ENCODE data around the gene EPHB3.

EPHB3 gene

GRCh38 chr3:184564685-184565385, 3.2 kb downstream of the EPHB3 start:
- no peak overlapping the region for H3K4me3 Mint-ChIP-seq
- ATAC-seq (replicated peaks): no peak
- H3K4me1 Mint-ChIP-seq: peaks cover 14 to 29% of the 10 kb centered on the region in 2 donors
- H3K9me3 Mint-ChIP-seq: no peaks in the 10 kb centered on the region
- H3K27ac Mint-ChIP-seq: no peak overlapping the region
- H3K36me3 Mint-ChIP-seq: no peaks in the 10 kb centered on the region
- H3K27me3 Mint-ChIP-seq: peaks cover 51 to 61% of the 10 kb centered on the region in 2 donors
- no peak for DNase-seq

- H3K36me3 Mint-ChIP-seq: no peaks in the 10 kb centered on the region
- H3K4me3 Mint-ChIP-seq: no peak overlapping the region
- DNase-seq (no peak), ATAC-seq (replicated peaks) (no peak)
- no peaks in the 10 kb centered on the region for H3K9me3 Mint-ChIP-seq
- peaks cover 11 to 27% of the 10 kb centered on the region in 2 donors for H3K4me1 Mint-ChIP-seq
- H3K27ac Mint-ChIP-seq: no peak overlapping the region
- peaks cover 53 to 63% of the 10 kb centered on the region in 2 donors for H3K27me3 Mint-ChIP-seq
Observed at GRCh38 chr3:184565421-184566211, 4.0 kb downstream of the EPHB3 start.

- no peaks in the 10 kb centered on the region for H3K36me3 Mint-ChIP-seq
- no peaks in the 10 kb centered on the region for H3K9me3 Mint-ChIP-seq
- peaks cover 53 to 63% of the 10 kb centered on the region in 2 donors for H3K27me3 Mint-ChIP-seq
- no peak for DNase-seq
- H3K4me3 Mint-ChIP-seq: no peak overlapping the region
- peak in 1 of 2 donors; percentile 2 for ATAC-seq (replicated peaks)
- H3K4me1 Mint-ChIP-seq: peaks cover 2 to 16% of the 10 kb centered on the region in 2 donors
- no peak overlapping the region for H3K27ac Mint-ChIP-seq
Observed at GRCh38 chr3:184566441-184567414, 5.1 kb downstream of the EPHB3 start.

- Mint-ChIP-seq H3K9me3 (no peaks in the 10 kb centered on the region), H3K27ac (no peak overlapping the region), H3K27me3 (peaks cover 65 to 75% of the 10 kb centered on the region in 2 donors), H3K36me3 (no peaks in the 10 kb centered on the region), H3K4me1 (peaks cover 2 to 15% of the 10 kb centered on the region in 2 donors), H3K4me3 (peak overlapping the region in 1 of 2 donors; percentile 6)
- DNase-seq (no peak), ATAC-seq (replicated peaks) (no peak)
Observed at GRCh38 chr3:184567946-184568559, 6.5 kb downstream of the EPHB3 start.

- H3K27me3 Mint-ChIP-seq: peaks cover 69 to 77% of the 10 kb centered on the region in 2 donors
- no peak for ATAC-seq (replicated peaks)
- H3K9me3 Mint-ChIP-seq: no peaks in the 10 kb centered on the region
- H3K27ac Mint-ChIP-seq: no peak overlapping the region
- peaks cover 2 to 15% of the 10 kb centered on the region in 2 donors for H3K4me1 Mint-ChIP-seq
- H3K36me3 Mint-ChIP-seq: no peaks in the 10 kb centered on the region
- no peak for DNase-seq
- H3K4me3 Mint-ChIP-seq: peak overlapping the region in 1 of 2 donors; percentile 36
Observed at GRCh38 chr3:184568560-184568923, 7.0 kb downstream of the EPHB3 start.

- peaks cover 2 to 15% of the 10 kb centered on the region in 2 donors for H3K4me1 Mint-ChIP-seq
- H3K27ac Mint-ChIP-seq: no peak overlapping the region
- H3K27me3 Mint-ChIP-seq: peaks cover 69 to 77% of the 10 kb centered on the region in 2 donors
- H3K9me3 Mint-ChIP-seq: no peaks in the 10 kb centered on the region
- no peaks in the 10 kb centered on the region for H3K36me3 Mint-ChIP-seq
- ATAC-seq (replicated peaks) (peak; percentile 25 to 40), DNase-seq (no peak)
- H3K4me3 Mint-ChIP-seq: peak overlapping the region; percentile 62 to 66
Observed at GRCh38 chr3:184568924-184569829, 7.6 kb downstream of the EPHB3 start.

GRCh38 chr3:184570035-184570434, 8.4 kb downstream of the EPHB3 start:
- H3K27ac Mint-ChIP-seq: no peak overlapping the region
- H3K27me3 Mint-ChIP-seq: peaks cover 69 to 75% of the 10 kb centered on the region in 2 donors
- H3K4me3 Mint-ChIP-seq: no peak overlapping the region
- ATAC-seq (replicated peaks) (no peak), DNase-seq (no peak)
- no peaks in the 10 kb centered on the region for H3K36me3 Mint-ChIP-seq
- no peaks in the 10 kb centered on the region for H3K9me3 Mint-ChIP-seq
- H3K4me1 Mint-ChIP-seq: peaks cover 2 to 15% of the 10 kb centered on the region in 2 donors

- Mint-ChIP-seq H3K36me3 (no peaks in the 10 kb centered on the region), H3K27ac (no peak overlapping the region), H3K4me3 (no peak overlapping the region), H3K4me1 (peaks cover 2 to 15% of the 10 kb centered on the region in 2 donors), H3K9me3 (no peaks in the 10 kb centered on the region), H3K27me3 (peaks cover 64 to 71% of the 10 kb centered on the region in 2 donors)
- no peak for DNase-seq
- no peak for ATAC-seq (replicated peaks)
Observed at GRCh38 chr3:184570489-184570888, 8.9 kb downstream of the EPHB3 start.

- Mint-ChIP-seq H3K27me3 (peaks cover 60 to 62% of the 10 kb centered on the region in 2 donors), H3K4me3 (no peak overlapping the region), H3K4me1 (peaks cover 2 to 15% of the 10 kb centered on the region in 2 donors), H3K36me3 (no peaks in the 10 kb centered on the region), H3K9me3 (no peaks in the 10 kb centered on the region), H3K27ac (no peak overlapping the region)
- ATAC-seq (replicated peaks) (no peak), DNase-seq (no peak)
Observed at GRCh38 chr3:184571750-184572377, 10.3 kb downstream of the EPHB3 start.

GRCh38 chr3:184572633-184573270, 11.2 kb downstream of the EPHB3 start:
- H3K4me1 Mint-ChIP-seq: peaks cover 2 to 15% of the 10 kb centered on the region in 2 donors
- H3K4me3 Mint-ChIP-seq: no peak overlapping the region
- no peaks in the 10 kb centered on the region for H3K9me3 Mint-ChIP-seq
- no peak for DNase-seq
- H3K27me3 Mint-ChIP-seq: peaks cover 53 to 55% of the 10 kb centered on the region in 2 donors
- H3K27ac Mint-ChIP-seq: no peak overlapping the region
- ATAC-seq (replicated peaks): no peak
- no peaks in the 10 kb centered on the region for H3K36me3 Mint-ChIP-seq

GRCh38 chr3:184574515-184575417, 13.2 kb downstream of the EPHB3 start:
- no peaks in the 10 kb centered on the region for H3K36me3 Mint-ChIP-seq
- no peak for ATAC-seq (replicated peaks)
- no peak for DNase-seq
- H3K27ac Mint-ChIP-seq: no peak overlapping the region
- peaks cover 2 to 3% of the 10 kb centered on the region in 2 donors for H3K4me1 Mint-ChIP-seq
- peaks cover 53 to 55% of the 10 kb centered on the region in 2 donors for H3K27me3 Mint-ChIP-seq
- H3K4me3 Mint-ChIP-seq: no peak overlapping the region
- H3K9me3 Mint-ChIP-seq: no peaks in the 10 kb centered on the region

All from stimulated activated naive B cell treated with anti-CD40 and anti-IgM and Interleukin-4, amounts not matched to agents 10 μg/mL and 1 μg/mL and 100 μg/mL, for 72 hours (primary cell).